ENCODE results near the gene STIM1. TPM values are rescaled to one million over a fixed set of nuclear protein-coding genes. Genes with fewer than 3 reads are reported as not detected.

Gene STIM1
- total RNA-seq, 1 experiment from 2014 or later: 15.2 TPM

- Histone ChIP-seq H2BK12ac (ENCODE audit: insufficient read length, low read depth, low read length) (no peak overlapping the region), H3K9ac (ENCODE audit: extremely low read depth, insufficient read length, low read length) (no peak overlapping the region), H3K27me3 (ENCODE audit: insufficient read depth, low read length) (no peaks in the 10 kb centered on the region), H2BK5ac (ENCODE audit: insufficient read length, low read length) (no peak overlapping the region), H3K23me2 (ENCODE audit: insufficient read length, low read depth, low read length, poor library complexity, severe bottlenecking) (no peaks in the 10 kb centered on the region), H4K8ac (replicated peaks; ENCODE audit: insufficient read length, low read depth, low read length) (no peak overlapping the region), H3K14ac (ENCODE audit: insufficient read depth, low read length) (no peak overlapping the region; the same call in 1 of the 2 replicates), H3K23ac (ENCODE audit: insufficient read length, low read depth, low read length) (no peak overlapping the region), H3K4me2 (ENCODE audit: insufficient read depth, insufficient read length, low read length) (peak overlapping the region; percentile 24), H3T11ph (ENCODE audit: low read length) (no peak overlapping the region), H3K4ac (ENCODE audit: low read depth, low read length) (no peak overlapping the region), H3K4me1 (ENCODE audit: insufficient read depth, low read length) (peaks cover 15% of the 10 kb centered on the region), H3K56ac (ENCODE audit: insufficient read length, low read depth, low read length) (no peak overlapping the region), H3K79me2 (ENCODE audit: insufficient read depth, low read length) (no peaks in the 10 kb centered on the region; the same call in 1 of the 2 replicates), H3K18ac (ENCODE audit: insufficient read length, low read depth, low read length) (no peak overlapping the region), H4K20me1 (ENCODE audit: control insufficient read depth, insufficient read depth, insufficient read length) (peaks cover 3% of the 10 kb centered on the region), H2BK20ac (ENCODE audit: low read depth, low read length, poor library complexity, severe bottlenecking) (no peak overlapping the region), H3K79me1 (ENCODE audit: insufficient read depth, low read depth, low read length, poor library complexity, severe bottlenecking) (no peaks in the 10 kb centered on the region), H2BK120ac (ENCODE audit: low read depth, low read length, poor library complexity, severe bottlenecking) (no peak overlapping the region), H2BK15ac (ENCODE audit: low read depth, low read length) (no peak overlapping the region), H2AFZ (ENCODE audit: low read length) (no peak overlapping the region), H2AK5ac (ENCODE audit: insufficient read length, low read length) (no peak overlapping the region), H3K9me3 (ENCODE audit: control insufficient read depth, low read depth, low read length) (no peaks in the 10 kb centered on the region), H4K91ac (ENCODE audit: insufficient read length, low read depth, low read length) (no peak overlapping the region), H3K27ac (ENCODE audit: insufficient read length, low read depth, low read length) (no peak overlapping the region), H4K5ac (ENCODE audit: insufficient read length, low read depth, low read length) (no peak overlapping the region)
- TF ChIP-seq, protein P1, sequence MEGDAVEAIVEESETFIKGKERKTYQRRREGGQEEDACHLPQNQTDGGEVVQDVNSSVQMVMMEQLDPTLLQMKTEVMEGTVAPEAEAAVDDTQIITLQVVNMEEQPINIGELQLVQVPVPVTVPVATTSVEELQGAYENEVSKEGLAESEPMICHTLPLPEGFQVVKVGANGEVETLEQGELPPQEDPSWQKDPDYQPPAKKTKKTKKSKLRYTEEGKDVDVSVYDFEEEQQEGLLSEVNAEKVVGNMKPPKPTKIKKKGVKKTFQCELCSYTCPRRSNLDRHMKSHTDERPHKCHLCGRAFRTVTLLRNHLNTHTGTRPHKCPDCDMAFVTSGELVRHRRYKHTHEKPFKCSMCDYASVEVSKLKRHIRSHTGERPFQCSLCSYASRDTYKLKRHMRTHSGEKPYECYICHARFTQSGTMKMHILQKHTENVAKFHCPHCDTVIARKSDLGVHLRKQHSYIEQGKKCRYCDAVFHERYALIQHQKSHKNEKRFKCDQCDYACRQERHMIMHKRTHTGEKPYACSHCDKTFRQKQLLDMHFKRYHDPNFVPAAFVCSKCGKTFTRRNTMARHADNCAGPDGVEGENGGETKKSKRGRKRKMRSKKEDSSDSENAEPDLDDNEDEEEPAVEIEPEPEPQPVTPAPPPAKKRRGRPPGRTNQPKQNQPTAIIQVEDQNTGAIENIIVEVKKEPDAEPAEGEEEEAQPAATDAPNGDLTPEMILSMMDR (conservative IDR thresholded peaks at IDR 0.05): no peak
- no peak for DNase-seq
- peaks cover 46% of the 10 kb centered on the region in 2 experiments for H3K4me1 Mint-ChIP-seq
- H3K4me3 Mint-ChIP-seq: peak overlapping the region in 1 of 2 experiments; percentile 12; a peak in 1 of 5 replicates
- no CpG with 5 or more reads among the region's 4 CpGs for WGBS (ENCODE audit: extremely low coverage, insufficient read length, low lambda C conversion rate)
- H3K36me3 Mint-ChIP-seq (ENCODE audit: insufficient read depth in 1 of 3, low read depth in 3 of 3): peaks cover 22 to 38% (median 27%) of the 10 kb centered on the region in 3 experiments
- H3K9me3 Mint-ChIP-seq: no peaks in the 10 kb centered on the region
- peak overlapping the region in 1 of 3 experiments; percentile 66; a peak in 1 of 7 replicates for H3K27ac Mint-ChIP-seq
- no peaks in the 10 kb centered on the region for H3K27me3 Mint-ChIP-seq (ENCODE audit: low read depth)
Measured at GRCh38 chr11:3834349-3834663, 21.2 kb upstream of the STIM1 start.

Measured in H9 (cell line).